CD8-positive, alpha-beta memory T cell (primary cell): Measurements from ENCODE around the gene SIM2. TPM values are rescaled to one million over a fixed set of nuclear protein-coding genes. Genes with fewer than 3 reads are reported as not detected.

Experiments used
- CTCF ChIA-PET: fragments of 350-600 bp; sonication (Branson Sonifier 250); formaldehyde crosslinking; loops from one replicate; lab custom pipeline; 2021; ENCODE audit warnings: antibody characterized with exemption; lab: Charles Lee
- POLR2A ChIA-PET: fragments of 350-600 bp; sonication (Branson Sonifier 250); formaldehyde crosslinking; loops from one replicate; lab custom pipeline; 2021; ENCODE audit warnings: antibody characterized with exemption; lab: Charles Lee
- DNase-seq, 5 donors: peaks; one replicate each; pipeline versions ENCODE4 v3.0.0 to v3.0.0-alpha.2; 2020 to 2022; ENCODE audit warnings: mixed read lengths in 1 of 5
- H3K27ac ChIP-seq: one replicate; pipeline ENCODE4 v1.7.0; 2013; ENCODE audit warnings: low read depth, mild to moderate bottlenecking, low read length, moderate library complexity
- H3K27me3 ChIP-seq: 2 replicates; pipeline ENCODE4 v1.7.0; 2013; ENCODE audit warnings: low read length, mild to moderate bottlenecking; ENCODE audit not compliant: insufficient read depth, poor library complexity, severe bottlenecking
- H3K36me3 ChIP-seq: 2 replicates; pipeline ENCODE4 v1.7.0; 2013; ENCODE audit warnings: mild to moderate bottlenecking, low read length, moderate library complexity; ENCODE audit not compliant: insufficient read depth
- H3K4me1 ChIP-seq: 2 replicates; pipeline ENCODE4 v1.7.0; 2013; ENCODE audit warnings: mild to moderate bottlenecking, low read length, moderate library complexity; ENCODE audit not compliant: insufficient read depth
- H3K4me3 ChIP-seq: 2 replicates; pipeline ENCODE4 v1.7.0; 2013; ENCODE audit warnings: mild to moderate bottlenecking, low read length
- H3K9me3 ChIP-seq: 2 replicates; pipeline ENCODE4 v1.7.0; 2013; ENCODE audit warnings: mild to moderate bottlenecking, low read length
- H3K27ac Mint-ChIP-seq, 8 donors: one replicate each; pipeline ENCODE4 v1.8.0; 2020 to 2021; ENCODE audit warnings: mixed read lengths in 8 of 8, mild to moderate bottlenecking in 6 of 8, inconsistent platforms in 3 of 8, moderate library complexity in 3 of 8
- H3K27me3 Mint-ChIP-seq, 2 donors: one replicate each; pipeline ENCODE4 v1.8.0; 2020 to 2021; ENCODE audit warnings: mixed read lengths in 2 of 2, mild to moderate bottlenecking in 1 of 2, moderate library complexity in 1 of 2
- H3K36me3 Mint-ChIP-seq, 3 donors: one replicate each; pipeline ENCODE4 v1.8.0; 2020 to 2021; ENCODE audit warnings: mixed read lengths in 3 of 3, inconsistent platforms in 1 of 3, mild to moderate bottlenecking in 1 of 3
- H3K4me1 Mint-ChIP-seq, 3 donors: one replicate each; pipeline ENCODE4 v1.8.0; 2020 to 2021; ENCODE audit warnings: mixed read lengths in 3 of 3, inconsistent platforms in 1 of 3, mild to moderate bottlenecking in 1 of 3
- H3K4me3 Mint-ChIP-seq, 7 donors: one replicate each; pipeline ENCODE4 v1.8.0; 2020 to 2021; ENCODE audit warnings: mixed read lengths in 7 of 7, mild to moderate bottlenecking in 6 of 7, moderate library complexity in 4 of 7, inconsistent platforms in 2 of 7
- H3K9me3 Mint-ChIP-seq, 5 donors: one replicate each; pipeline ENCODE4 v1.8.0; 2020 to 2022; ENCODE audit warnings: mixed read lengths in 5 of 5, mild to moderate bottlenecking in 3 of 5, moderate library complexity in 2 of 5, inconsistent platforms in 1 of 5
- polyA plus RNA-seq: library from polyadenylated mRNA; unstranded; fragments of 300-500 nt; fragmentation: Illumina TruSeq; gene quantifications from one replicate; pipeline ENCODE4 v1.2.3, GENCODE V29; 2021
- total RNA-seq, 2 experiments: library from RNA; stranded (reverse); gene quantifications; one replicate each; pipeline ENCODE4 v1.2.3, GENCODE V29; 2021

Gene SIM2
- total and polyA plus RNA-seq, 3 experiments from 2014 or later: 0.07 TPM; not detected in 2

- no peaks in the 10 kb centered on the region for H3K9me3 Mint-ChIP-seq
- Histone ChIP-seq H3K36me3 (no peaks in the 10 kb centered on the region), H3K27me3 (peaks cover 4% of the 10 kb centered on the region), H3K4me1 (no peaks in the 10 kb centered on the region), H3K4me3 (no peak overlapping the region), H3K27ac (no peak overlapping the region), H3K9me3 (no peaks in the 10 kb centered on the region)
- H3K4me3 Mint-ChIP-seq: peak overlapping the region in 1 of 7 donors; percentile 40
- CTCF ChIA-PET: no interaction called here
- H3K36me3 Mint-ChIP-seq: no peaks in the 10 kb centered on the region
- POLR2A ChIA-PET: no interaction called here
- H3K27ac Mint-ChIP-seq: no peak overlapping the region
- no peak for DNase-seq
- no peaks in the 10 kb centered on the region for H3K4me1 Mint-ChIP-seq
- peaks cover 5 to 12% of the 10 kb centered on the region in 2 donors for H3K27me3 Mint-ChIP-seq
These were observed 29.6 kb downstream of the SIM2 start for GRCh38 chr21:36728371-36729111.

DNA sequence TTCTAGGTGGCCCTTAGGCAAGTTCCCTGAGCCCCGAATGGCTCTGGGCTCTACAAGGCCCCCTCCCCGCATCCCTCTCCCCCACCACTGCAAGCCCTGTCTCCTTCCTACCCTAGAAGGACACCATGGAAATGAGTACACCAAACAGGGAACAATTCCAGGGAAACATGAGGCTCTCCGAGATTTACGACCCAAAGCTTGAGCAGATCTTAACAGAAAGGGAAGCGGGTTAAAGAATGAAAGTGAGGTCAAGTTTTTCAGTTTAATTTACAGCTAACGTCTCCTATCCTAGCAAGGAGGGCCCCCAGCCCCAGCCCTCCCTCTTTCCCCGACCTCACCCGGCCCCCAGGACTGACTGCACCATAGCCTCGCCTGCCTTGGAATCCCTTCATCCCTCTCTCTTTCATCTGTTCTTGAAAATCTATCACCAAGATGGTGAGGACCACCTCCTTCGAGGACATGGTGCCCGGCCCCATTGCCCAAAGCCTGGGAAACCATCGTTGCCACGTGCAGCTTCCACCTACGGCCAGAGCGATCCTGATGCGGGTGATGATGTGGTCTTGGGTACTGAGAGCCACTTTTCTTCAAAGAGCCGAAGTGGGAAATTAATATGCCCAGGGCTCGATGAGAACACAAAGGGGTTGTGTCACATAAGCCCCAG is 30.5 kb downstream of the SIM2 start:
- Histone ChIP-seq H3K4me1 (no peaks in the 10 kb centered on the region), H3K27me3 (peaks cover 4% of the 10 kb centered on the region), H3K9me3 (no peaks in the 10 kb centered on the region), H3K4me3 (no peak overlapping the region), H3K27ac (no peak overlapping the region), H3K36me3 (no peaks in the 10 kb centered on the region)
- Mint-ChIP-seq H3K4me1 (no peaks in the 10 kb centered on the region), H3K27ac (no peak overlapping the region), H3K36me3 (no peaks in the 10 kb centered on the region), H3K4me3 (no peak overlapping the region), H3K9me3 (no peaks in the 10 kb centered on the region), H3K27me3 (peaks cover 5 to 15% of the 10 kb centered on the region in 2 donors)
- ChIA-PET POLR2A (no interaction called here), CTCF (no interaction called here)
- no peak for DNase-seq

DNA sequence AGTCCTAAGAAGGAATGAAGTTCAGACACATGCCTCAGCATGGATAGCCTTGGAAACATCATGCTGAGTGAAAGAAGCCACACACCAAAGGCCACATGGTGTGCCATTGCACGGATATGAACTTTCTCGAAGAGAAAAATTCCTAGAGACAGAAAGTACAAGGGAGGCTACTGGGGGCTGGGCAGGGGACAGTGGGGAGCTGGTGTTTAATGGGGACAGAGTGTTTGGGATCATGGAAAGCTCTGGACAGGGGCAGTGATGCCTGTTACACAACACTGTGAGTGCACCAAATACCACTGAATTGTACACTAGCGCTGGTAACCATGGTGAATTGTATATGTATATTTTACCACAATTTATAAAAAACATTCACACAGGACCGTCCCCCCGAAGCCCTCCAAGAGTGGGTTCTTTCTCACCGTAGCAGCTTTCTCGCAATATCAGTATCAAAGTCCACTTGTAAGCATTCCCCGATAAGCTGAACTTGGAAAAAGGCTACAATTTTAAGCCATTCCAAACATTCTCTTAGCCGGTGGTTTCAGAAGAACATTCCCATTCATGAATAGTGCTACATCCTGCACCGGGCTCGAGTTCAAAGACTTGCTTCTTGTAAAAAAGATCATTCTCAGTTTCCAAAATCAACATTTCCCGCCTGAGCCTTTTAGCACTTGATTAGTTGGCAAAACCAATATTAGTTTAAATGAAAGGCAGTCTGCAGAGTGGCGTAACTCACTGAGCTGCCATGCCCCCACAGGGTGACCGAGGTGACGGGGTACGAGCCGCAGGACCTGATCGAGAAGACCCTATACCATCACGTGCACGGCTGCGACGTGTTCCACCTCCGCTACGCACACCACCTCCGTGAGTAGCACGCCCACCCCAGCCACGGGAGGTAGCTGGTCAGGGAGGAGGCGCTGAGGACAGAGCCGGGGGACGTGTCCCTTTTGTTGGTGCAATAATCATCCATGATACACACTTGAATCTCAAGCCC is 31.7 kb downstream of the SIM2 start:
- H3K4me3 ChIP-seq: no peak overlapping the region
- no peaks in the 10 kb centered on the region for H3K4me1 Mint-ChIP-seq
- H3K9me3 Mint-ChIP-seq: peaks cover 0 to 4% (median 0%) of the 10 kb centered on the region in 5 donors
- H3K36me3 ChIP-seq: no peaks in the 10 kb centered on the region
- H3K27ac ChIP-seq: no peak overlapping the region
- DNase-seq: no peak
- H3K4me1 ChIP-seq: no peaks in the 10 kb centered on the region
- H3K27me3 Mint-ChIP-seq: peaks cover 5 to 19% of the 10 kb centered on the region in 2 donors
- no peaks in the 10 kb centered on the region for H3K9me3 ChIP-seq
- ChIA-PET POLR2A (no interaction called here), CTCF (no interaction called here)
- no peak overlapping the region for H3K4me3 Mint-ChIP-seq
- H3K36me3 Mint-ChIP-seq: no peaks in the 10 kb centered on the region
- H3K27ac Mint-ChIP-seq: no peak overlapping the region
- H3K27me3 ChIP-seq: peaks cover 4% of the 10 kb centered on the region

DNA sequence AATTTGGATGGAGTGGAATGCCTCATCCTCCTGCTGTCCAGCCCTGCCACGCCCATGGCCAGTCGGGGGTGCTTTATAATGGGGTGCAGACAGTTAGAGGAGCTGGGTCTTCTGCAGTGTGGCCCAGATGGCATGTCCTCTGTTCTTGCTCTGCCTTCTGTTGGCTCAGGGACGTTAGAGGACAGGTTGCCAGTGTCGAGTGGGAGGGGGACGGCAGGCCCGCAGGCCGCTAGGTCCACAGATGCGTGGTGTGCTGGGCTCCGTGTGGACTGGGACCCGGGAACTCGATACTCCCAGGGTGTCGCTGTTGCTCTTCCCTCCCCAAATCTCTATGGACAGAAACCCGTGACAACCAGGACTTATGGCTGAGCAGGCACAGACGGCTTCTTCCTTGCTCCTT is 33.3 kb downstream of the SIM2 start:
- Mint-ChIP-seq H3K27ac (no peak overlapping the region), H3K9me3 (peaks cover 0 to 4% (median 0%) of the 10 kb centered on the region in 5 donors), H3K4me1 (no peaks in the 10 kb centered on the region), H3K27me3 (peaks cover 5 to 27% of the 10 kb centered on the region in 2 donors), H3K4me3 (no peak overlapping the region), H3K36me3 (no peaks in the 10 kb centered on the region)
- Histone ChIP-seq H3K36me3 (no peaks in the 10 kb centered on the region), H3K27ac (no peak overlapping the region), H3K9me3 (no peaks in the 10 kb centered on the region), H3K4me3 (no peak overlapping the region), H3K4me1 (no peaks in the 10 kb centered on the region), H3K27me3 (peaks cover 4% of the 10 kb centered on the region)
- POLR2A ChIA-PET: no interaction called here
- CTCF ChIA-PET: no interaction called here
- no peak for DNase-seq

DNA sequence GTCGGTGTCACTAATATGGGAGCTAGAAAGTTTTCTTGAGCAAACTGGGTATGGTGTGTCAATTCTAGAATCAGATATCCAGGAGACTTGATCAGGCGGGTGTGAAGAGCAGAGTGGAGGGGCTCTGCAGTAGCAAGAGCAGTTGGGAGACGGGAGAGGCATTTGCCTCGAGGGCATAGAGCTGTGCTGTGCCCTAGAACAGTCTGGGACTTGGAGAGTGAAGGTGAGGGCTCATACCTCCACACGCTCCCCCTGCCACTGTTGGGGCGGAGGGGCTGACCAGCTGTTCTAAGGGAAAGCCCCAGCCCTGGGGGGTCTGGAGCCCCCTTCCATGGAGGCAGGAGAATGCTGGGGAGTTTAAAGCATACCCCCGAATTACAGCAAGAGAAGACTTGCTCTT is 33.8 kb downstream of the SIM2 start:
- H3K4me3 Mint-ChIP-seq: no peak overlapping the region
- DNase-seq: no peak
- H3K27me3 Mint-ChIP-seq: peaks cover 5 to 24% of the 10 kb centered on the region in 2 donors
- Histone ChIP-seq H3K27me3 (no peaks in the 10 kb centered on the region), H3K9me3 (no peaks in the 10 kb centered on the region), H3K27ac (no peak overlapping the region), H3K4me3 (no peak overlapping the region), H3K36me3 (no peaks in the 10 kb centered on the region), H3K4me1 (no peaks in the 10 kb centered on the region)
- no peaks in the 10 kb centered on the region for H3K4me1 Mint-ChIP-seq
- H3K9me3 Mint-ChIP-seq: peaks cover 0 to 4% (median 0%) of the 10 kb centered on the region in 5 donors
- H3K36me3 Mint-ChIP-seq: no peaks in the 10 kb centered on the region
- CTCF ChIA-PET: no interaction called here
- H3K27ac Mint-ChIP-seq: no peak overlapping the region
- POLR2A ChIA-PET: no interaction called here

DNA sequence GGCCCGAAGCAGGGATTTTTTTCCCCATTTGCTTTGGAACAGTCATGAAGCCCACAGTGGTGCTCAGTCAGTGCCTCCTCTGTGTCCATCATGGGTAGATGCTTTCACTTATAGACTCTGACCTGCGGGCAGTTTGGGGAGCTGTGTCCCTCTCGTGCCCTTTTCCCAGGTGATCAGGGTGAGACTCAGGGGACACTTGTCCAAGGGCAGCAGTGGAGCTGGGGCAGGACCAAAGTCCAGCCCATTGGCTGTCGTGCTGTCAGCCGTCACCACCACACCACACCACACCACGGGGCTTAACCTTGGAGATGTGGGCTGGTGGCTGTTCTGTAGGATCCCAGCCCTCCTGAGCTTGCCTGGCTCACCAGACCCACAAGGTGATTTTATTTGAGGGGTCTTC is 34.9 kb downstream of the SIM2 start:
- DNase-seq: no peak
- H3K4me3 Mint-ChIP-seq: no peak overlapping the region
- ChIA-PET POLR2A (no interaction called here), CTCF (no interaction called here)
- Histone ChIP-seq H3K4me3 (no peak overlapping the region), H3K9me3 (no peaks in the 10 kb centered on the region), H3K27me3 (no peaks in the 10 kb centered on the region), H3K36me3 (no peaks in the 10 kb centered on the region), H3K4me1 (no peaks in the 10 kb centered on the region), H3K27ac (no peak overlapping the region)
- H3K4me1 Mint-ChIP-seq: no peaks in the 10 kb centered on the region
- peaks cover 5 to 24% of the 10 kb centered on the region in 2 donors for H3K27me3 Mint-ChIP-seq
- H3K27ac Mint-ChIP-seq: no peak overlapping the region
- H3K9me3 Mint-ChIP-seq: peaks cover 0 to 4% (median 0%) of the 10 kb centered on the region in 5 donors
- H3K36me3 Mint-ChIP-seq: no peaks in the 10 kb centered on the region

DNA sequence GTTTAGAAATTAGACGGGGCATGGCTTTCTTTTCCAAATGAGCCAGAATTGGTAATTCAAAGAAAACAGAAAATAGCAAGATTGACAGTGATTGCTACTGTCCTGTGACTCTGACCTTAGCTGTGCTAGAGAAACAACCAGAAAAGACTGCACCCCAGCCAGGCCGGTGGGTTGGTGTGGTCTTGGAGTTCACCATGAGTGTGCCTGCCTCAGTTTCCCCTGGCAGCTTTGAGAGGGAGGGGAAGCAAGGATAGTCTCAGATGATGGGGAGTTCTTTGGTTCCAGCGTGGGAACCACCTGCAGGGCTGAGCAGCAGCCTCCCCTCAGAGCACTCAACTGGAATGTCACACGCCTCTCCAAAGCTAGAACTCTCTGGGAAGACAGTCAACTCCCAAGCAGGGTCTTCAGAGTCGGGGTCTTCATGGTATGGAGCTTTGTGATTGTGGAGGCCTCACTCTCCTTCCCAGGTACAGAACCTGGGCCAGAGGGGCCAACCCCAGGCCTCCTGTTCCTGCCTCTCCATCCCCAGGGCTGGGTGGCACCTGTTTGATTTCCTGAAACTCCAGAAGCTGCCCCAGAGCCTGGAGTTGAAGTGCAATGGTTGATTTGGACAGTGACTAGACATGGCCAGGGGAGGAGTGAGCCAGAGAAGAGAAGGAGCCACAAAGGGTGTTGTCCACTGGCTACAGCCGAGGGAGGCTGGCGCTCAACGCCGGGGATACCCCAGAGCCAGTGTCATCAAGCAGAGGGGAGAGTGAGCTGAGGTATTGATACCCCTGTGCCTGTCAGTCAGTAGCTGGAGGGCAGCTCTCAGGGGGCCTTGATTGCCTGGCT is 35.7 kb downstream of the SIM2 start:
- no peaks in the 10 kb centered on the region for H3K36me3 ChIP-seq
- peak overlapping the region in 1 of 7 donors; percentile 36 for H3K4me3 Mint-ChIP-seq
- no peaks in the 10 kb centered on the region for H3K4me1 ChIP-seq
- POLR2A ChIA-PET: no interaction called here
- H3K27ac Mint-ChIP-seq: no peak overlapping the region
- H3K36me3 Mint-ChIP-seq: no peaks in the 10 kb centered on the region
- CTCF ChIA-PET: no interaction called here
- H3K4me1 Mint-ChIP-seq: no peaks in the 10 kb centered on the region
- peaks cover 0 to 4% (median 0%) of the 10 kb centered on the region in 5 donors for H3K9me3 Mint-ChIP-seq
- H3K27me3 Mint-ChIP-seq: peaks cover 5 to 24% of the 10 kb centered on the region in 2 donors
- H3K27me3 ChIP-seq: no peaks in the 10 kb centered on the region
- no peak for DNase-seq
- no peak overlapping the region for H3K27ac ChIP-seq
- no peak overlapping the region for H3K4me3 ChIP-seq
- no peaks in the 10 kb centered on the region for H3K9me3 ChIP-seq
